ENCODE measurements around the gene PRR23E.

The PRR23E gene

GRCh38 chr3:127208483-127209100 is 15.7 kb downstream of the PRR23E start:
- Histone ChIP-seq H3K27ac (ENCODE audit: insufficient read depth, low read depth, low read length, poor library complexity, severe bottlenecking) (no peak overlapping the region), H3K36me3 (ENCODE audit: control insufficient read depth, insufficient read depth, low read length) (no peaks in the 10 kb centered on the region), H3K27me3 (ENCODE audit: control insufficient read depth, insufficient read depth, low read length, poor library complexity, severe bottlenecking) (no peaks in the 10 kb centered on the region), H3K4me1 (ENCODE audit: control insufficient read depth, insufficient read depth, low read length) (peaks cover 8% of the 10 kb centered on the region), H3K4me3 (ENCODE audit: insufficient read depth, low read depth, low read length) (no peak overlapping the region), H3K9me3 (ENCODE audit: control insufficient read depth, low read length) (no peaks in the 10 kb centered on the region)
- WGBS, 2 experiments = 85 to 89% methylated on average over 14 of the region's 14 CpGs

DNA sequence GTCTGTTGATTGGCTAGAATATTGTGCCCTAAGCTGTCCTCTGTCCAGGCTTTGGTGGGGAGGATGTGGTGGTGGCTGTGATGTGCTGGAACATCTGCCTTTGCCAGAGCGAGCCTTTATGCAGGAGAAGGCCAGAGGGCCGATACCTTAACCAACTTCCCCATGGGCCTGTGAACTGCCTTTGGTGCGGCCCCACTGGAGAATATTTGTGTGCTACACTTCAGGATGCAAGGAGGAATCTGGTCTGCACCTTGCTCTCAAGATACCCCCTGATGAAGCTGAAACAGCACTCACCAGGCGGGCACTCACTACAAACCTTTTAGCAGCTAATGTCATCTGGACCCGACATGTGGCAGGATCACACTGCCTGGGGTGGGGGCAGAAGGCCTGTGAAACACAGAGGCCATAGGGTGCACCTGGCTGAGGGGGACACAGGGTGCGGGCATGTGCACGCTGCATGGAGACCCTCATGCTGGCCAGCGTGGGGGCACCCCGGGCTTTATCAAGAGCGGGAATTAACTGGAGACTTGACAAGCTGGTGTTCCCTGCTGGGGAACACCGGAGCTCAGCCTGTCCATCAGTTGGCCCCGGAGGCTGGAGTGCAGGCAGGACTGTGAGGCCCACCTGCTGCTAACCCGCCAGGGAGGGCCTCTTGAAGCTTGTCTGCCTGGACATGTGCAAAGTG is 16.4 kb downstream of the PRR23E start:
- Histone ChIP-seq H3K4me1 (ENCODE audit: control insufficient read depth, insufficient read depth, low read length) (peaks cover 8% of the 10 kb centered on the region), H3K27ac (ENCODE audit: insufficient read depth, low read depth, low read length, poor library complexity, severe bottlenecking) (no peak overlapping the region), H3K36me3 (ENCODE audit: control insufficient read depth, insufficient read depth, low read length) (no peaks in the 10 kb centered on the region), H3K9me3 (ENCODE audit: control insufficient read depth, low read length) (no peaks in the 10 kb centered on the region), H3K27me3 (ENCODE audit: control insufficient read depth, insufficient read depth, low read length, poor library complexity, severe bottlenecking) (no peaks in the 10 kb centered on the region), H3K4me3 (ENCODE audit: insufficient read depth, low read depth, low read length) (no peak overlapping the region)
- 78 to 79% methylated on average over 13 of the region's 13 CpGs for WGBS, 2 experiments

- Histone ChIP-seq H3K4me1 (ENCODE audit: control insufficient read depth, insufficient read depth, low read length) (peaks cover 14% of the 10 kb centered on the region), H3K4me3 (ENCODE audit: insufficient read depth, low read depth, low read length) (no peak overlapping the region), H3K9me3 (ENCODE audit: control insufficient read depth, low read length) (no peaks in the 10 kb centered on the region), H3K27me3 (ENCODE audit: control insufficient read depth, insufficient read depth, low read length, poor library complexity, severe bottlenecking) (no peaks in the 10 kb centered on the region), H3K27ac (ENCODE audit: insufficient read depth, low read depth, low read length, poor library complexity, severe bottlenecking) (no peak overlapping the region), H3K36me3 (ENCODE audit: control insufficient read depth, insufficient read depth, low read length) (no peaks in the 10 kb centered on the region)
- WGBS, 2 experiments = 66 to 70% methylated on average over 14 of the region's 14 CpGs
These were observed 17.1 kb downstream of the PRR23E start for GRCh38 chr3:127209840-127210653.

GRCh38 chr3:127210654-127210943 is 17.7 kb downstream of the PRR23E start:
- H3K36me3 ChIP-seq (ENCODE audit: control insufficient read depth, insufficient read depth, low read length) = no peaks in the 10 kb centered on the region
- no peak overlapping the region for H3K4me3 ChIP-seq (ENCODE audit: insufficient read depth, low read depth, low read length)
- H3K27ac ChIP-seq (ENCODE audit: insufficient read depth, low read depth, low read length, poor library complexity, severe bottlenecking) = no peak overlapping the region
- 93 to 96% methylated on average over 7 of the region's 7 CpGs for WGBS, 2 experiments
- H3K4me1 ChIP-seq (ENCODE audit: control insufficient read depth, insufficient read depth, low read length) = peaks cover 19% of the 10 kb centered on the region
- no peaks in the 10 kb centered on the region for H3K27me3 ChIP-seq (ENCODE audit: control insufficient read depth, insufficient read depth, low read length, poor library complexity, severe bottlenecking)
- H3K9me3 ChIP-seq (ENCODE audit: control insufficient read depth, low read length) = no peaks in the 10 kb centered on the region

DNA sequence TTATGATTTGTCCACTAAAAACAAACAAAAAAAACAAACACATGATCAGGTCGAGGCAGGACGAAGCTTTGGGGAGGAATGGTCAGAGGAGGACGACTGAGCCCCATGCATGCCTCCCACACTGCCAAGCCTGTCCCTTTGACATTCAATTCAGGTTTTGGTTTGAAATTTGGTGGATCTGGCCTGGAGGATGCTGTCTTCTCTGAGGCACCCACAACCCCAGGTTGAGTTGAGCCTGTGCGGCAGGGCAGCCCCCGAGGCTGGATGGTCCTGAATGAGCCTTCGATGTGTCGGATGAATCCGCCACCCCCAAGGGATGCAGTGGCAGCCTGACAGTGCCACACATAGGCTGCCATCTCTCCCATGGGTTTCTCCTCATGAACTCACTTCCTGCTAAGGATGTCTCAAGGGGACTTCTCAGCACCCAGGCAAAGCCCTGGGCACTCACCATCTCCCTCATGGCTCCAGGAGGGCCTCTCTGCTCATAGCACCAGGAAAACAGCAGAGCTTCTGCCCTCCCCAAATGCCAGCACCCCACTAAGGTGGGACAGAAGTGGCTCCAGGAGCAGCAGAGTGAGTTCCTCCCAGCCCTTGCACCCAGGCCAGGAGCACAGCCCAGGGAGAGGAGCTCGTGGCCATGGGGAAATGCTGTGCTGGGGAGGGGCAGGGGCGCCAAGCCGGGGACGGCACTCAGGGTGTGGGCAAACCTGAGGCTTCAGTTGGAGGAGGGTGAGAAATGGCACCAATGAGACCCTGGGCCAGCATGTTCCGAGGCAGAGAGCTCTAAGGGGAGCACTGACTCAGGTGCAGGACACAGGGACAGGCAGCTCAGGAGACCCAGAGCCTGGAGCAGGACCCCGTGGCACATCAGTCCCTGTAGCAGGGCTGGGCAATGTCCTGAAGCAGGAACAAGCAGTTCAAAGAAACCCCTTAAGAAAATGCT is 18.5 kb downstream of the PRR23E start:
- Histone ChIP-seq H3K9me3 (ENCODE audit: control insufficient read depth, low read length) (no peaks in the 10 kb centered on the region), H3K27me3 (ENCODE audit: control insufficient read depth, insufficient read depth, low read length, poor library complexity, severe bottlenecking) (no peaks in the 10 kb centered on the region), H3K36me3 (ENCODE audit: control insufficient read depth, insufficient read depth, low read length) (no peaks in the 10 kb centered on the region), H3K4me1 (ENCODE audit: control insufficient read depth, insufficient read depth, low read length) (peaks cover 26% of the 10 kb centered on the region), H3K27ac (ENCODE audit: insufficient read depth, low read depth, low read length, poor library complexity, severe bottlenecking) (no peak overlapping the region), H3K4me3 (ENCODE audit: insufficient read depth, low read depth, low read length) (no peak overlapping the region)
- WGBS, 2 experiments = 93 to 95% methylated on average over 14 of the region's 14 CpGs

GRCh38 chr3:127212231-127212630 is 19.3 kb downstream of the PRR23E start:
- H3K36me3 ChIP-seq (ENCODE audit: control insufficient read depth, insufficient read depth, low read length) = no peaks in the 10 kb centered on the region
- no peak overlapping the region for H3K27ac ChIP-seq (ENCODE audit: insufficient read depth, low read depth, low read length, poor library complexity, severe bottlenecking)
- WGBS, 2 experiments = 90 to 93% methylated on average over 3 of the region's 3 CpGs
- H3K27me3 ChIP-seq (ENCODE audit: control insufficient read depth, insufficient read depth, low read length, poor library complexity, severe bottlenecking) = no peaks in the 10 kb centered on the region
- H3K4me3 ChIP-seq (ENCODE audit: insufficient read depth, low read depth, low read length) = no peak overlapping the region
- H3K4me1 ChIP-seq (ENCODE audit: control insufficient read depth, insufficient read depth, low read length) = peaks cover 26% of the 10 kb centered on the region
- H3K9me3 ChIP-seq (ENCODE audit: control insufficient read depth, low read length) = no peaks in the 10 kb centered on the region

DNA sequence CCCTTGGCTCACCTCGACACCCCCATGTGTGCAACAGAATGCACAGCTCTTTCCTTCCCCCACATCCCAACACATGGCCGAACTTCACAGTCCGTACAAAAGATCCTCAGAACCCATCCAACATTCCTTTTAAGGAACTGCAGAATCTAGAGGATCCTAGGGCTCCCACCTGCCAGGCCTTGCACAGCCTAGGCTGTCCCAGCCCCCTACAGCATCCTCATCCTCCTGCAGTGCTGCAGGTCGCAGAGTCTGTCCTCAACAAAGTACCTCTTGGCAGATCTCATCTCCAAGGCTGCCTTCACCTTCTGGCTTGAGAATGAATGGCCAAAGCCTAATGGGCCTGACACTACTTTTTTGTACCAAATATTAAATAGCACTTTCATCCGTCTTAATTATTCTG is 19.8 kb downstream of the PRR23E start:
- H3K27ac ChIP-seq (ENCODE audit: insufficient read depth, low read depth, low read length, poor library complexity, severe bottlenecking) = no peak overlapping the region
- H3K4me3 ChIP-seq (ENCODE audit: insufficient read depth, low read depth, low read length) = no peak overlapping the region
- WGBS, 2 experiments = 90 to 92% methylated on average over 5 of the region's 5 CpGs
- no peaks in the 10 kb centered on the region for H3K9me3 ChIP-seq (ENCODE audit: control insufficient read depth, low read length)
- H3K36me3 ChIP-seq (ENCODE audit: control insufficient read depth, insufficient read depth, low read length) = no peaks in the 10 kb centered on the region
- peaks cover 26% of the 10 kb centered on the region for H3K4me1 ChIP-seq (ENCODE audit: control insufficient read depth, insufficient read depth, low read length)
- H3K27me3 ChIP-seq (ENCODE audit: control insufficient read depth, insufficient read depth, low read length, poor library complexity, severe bottlenecking) = no peaks in the 10 kb centered on the region

DNA sequence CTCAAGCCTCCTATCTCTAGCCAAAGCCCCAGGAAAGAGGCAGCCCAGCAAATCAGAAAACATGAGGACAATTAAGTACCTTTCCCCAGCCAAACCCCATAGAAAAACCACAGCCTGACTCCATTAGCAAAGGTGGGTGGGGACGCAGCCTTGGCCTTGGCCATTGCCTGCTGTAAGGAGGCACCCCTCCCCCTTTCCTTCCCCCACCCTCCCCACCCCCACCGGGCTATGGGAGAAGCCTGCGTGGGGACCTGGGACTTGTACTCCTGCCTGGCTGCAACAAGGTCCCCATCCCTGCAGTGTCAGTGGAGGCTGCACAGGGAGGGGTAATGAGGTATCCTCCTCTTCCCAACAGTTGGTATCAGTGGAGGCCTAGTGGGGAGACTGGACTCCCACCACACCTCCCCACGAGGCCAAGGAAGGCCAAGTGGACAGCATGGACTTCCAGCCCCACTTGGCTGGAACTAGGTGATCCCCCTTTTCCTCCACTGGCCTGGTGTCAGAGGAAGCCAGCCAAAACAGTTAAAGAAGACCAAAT is 20.5 kb downstream of the PRR23E start:
- Histone ChIP-seq H3K27me3 (ENCODE audit: control insufficient read depth, insufficient read depth, low read length, poor library complexity, severe bottlenecking) (no peaks in the 10 kb centered on the region), H3K36me3 (ENCODE audit: control insufficient read depth, insufficient read depth, low read length) (no peaks in the 10 kb centered on the region), H3K4me3 (ENCODE audit: insufficient read depth, low read depth, low read length) (no peak overlapping the region), H3K4me1 (ENCODE audit: control insufficient read depth, insufficient read depth, low read length) (peaks cover 26% of the 10 kb centered on the region), H3K27ac (ENCODE audit: insufficient read depth, low read depth, low read length, poor library complexity, severe bottlenecking) (no peak overlapping the region), H3K9me3 (ENCODE audit: control insufficient read depth, low read length) (no peaks in the 10 kb centered on the region)
- WGBS, 2 experiments = 80 to 91% methylated on average over 3 to 4 of the region's 4 CpGs

GRCh38 chr3:127214975-127215374 is 22.0 kb downstream of the PRR23E start:
- no peak overlapping the region for H3K4me3 ChIP-seq (ENCODE audit: insufficient read depth, low read depth, low read length)
- 57 to 67% methylated on average over 3 of the region's 3 CpGs for WGBS, 2 experiments

More at GRCh38 chr3:127214975-127215374, 22.0 kb downstream of the PRR23E start:
- H3K4me1 ChIP-seq (ENCODE audit: control insufficient read depth, insufficient read depth, low read length) = peaks cover 21% of the 10 kb centered on the region
- H3K27ac ChIP-seq (ENCODE audit: insufficient read depth, low read depth, low read length, poor library complexity, severe bottlenecking) = no peak overlapping the region
- no peaks in the 10 kb centered on the region for H3K36me3 ChIP-seq (ENCODE audit: control insufficient read depth, insufficient read depth, low read length)
- no peaks in the 10 kb centered on the region for H3K9me3 ChIP-seq (ENCODE audit: control insufficient read depth, low read length)
- no peaks in the 10 kb centered on the region for H3K27me3 ChIP-seq (ENCODE audit: control insufficient read depth, insufficient read depth, low read length, poor library complexity, severe bottlenecking)

All from ectodermal cell (in vitro differentiated cells).